ENCODE data around the gene SETD7.

DNA sequence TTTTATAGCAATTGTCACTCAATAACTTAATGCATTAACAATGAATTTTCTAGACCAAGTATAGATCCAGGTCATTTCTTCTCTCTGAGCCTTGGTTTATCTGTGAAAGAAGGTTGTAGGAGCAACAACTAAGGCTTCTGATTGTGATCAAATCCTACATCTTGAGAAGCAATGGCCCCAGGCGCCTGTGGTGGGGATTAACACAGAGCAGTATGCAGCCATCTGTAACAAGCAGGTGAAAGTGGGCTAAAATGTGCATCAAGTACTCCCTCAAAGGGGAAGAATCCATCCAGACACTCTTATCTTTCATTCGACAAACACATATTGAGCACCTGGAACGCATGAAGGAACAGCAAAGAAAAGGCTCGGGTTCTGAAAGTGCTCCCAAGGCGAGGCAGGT is 19.1 kb upstream of the SETD7 start:
- TF ChIP-seq, protein P1, sequence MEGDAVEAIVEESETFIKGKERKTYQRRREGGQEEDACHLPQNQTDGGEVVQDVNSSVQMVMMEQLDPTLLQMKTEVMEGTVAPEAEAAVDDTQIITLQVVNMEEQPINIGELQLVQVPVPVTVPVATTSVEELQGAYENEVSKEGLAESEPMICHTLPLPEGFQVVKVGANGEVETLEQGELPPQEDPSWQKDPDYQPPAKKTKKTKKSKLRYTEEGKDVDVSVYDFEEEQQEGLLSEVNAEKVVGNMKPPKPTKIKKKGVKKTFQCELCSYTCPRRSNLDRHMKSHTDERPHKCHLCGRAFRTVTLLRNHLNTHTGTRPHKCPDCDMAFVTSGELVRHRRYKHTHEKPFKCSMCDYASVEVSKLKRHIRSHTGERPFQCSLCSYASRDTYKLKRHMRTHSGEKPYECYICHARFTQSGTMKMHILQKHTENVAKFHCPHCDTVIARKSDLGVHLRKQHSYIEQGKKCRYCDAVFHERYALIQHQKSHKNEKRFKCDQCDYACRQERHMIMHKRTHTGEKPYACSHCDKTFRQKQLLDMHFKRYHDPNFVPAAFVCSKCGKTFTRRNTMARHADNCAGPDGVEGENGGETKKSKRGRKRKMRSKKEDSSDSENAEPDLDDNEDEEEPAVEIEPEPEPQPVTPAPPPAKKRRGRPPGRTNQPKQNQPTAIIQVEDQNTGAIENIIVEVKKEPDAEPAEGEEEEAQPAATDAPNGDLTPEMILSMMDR (IDR thresholded peaks at IDR 0.05 in 4 of 5, conservative IDR thresholded peaks at IDR 0.05 in 1 of 5), result no peak
- TF ChIP-seq POLR2A (IDR thresholded peaks at IDR 0.05), result no peak

All from gastrocnemius medialis (tissue), 4 donors.